Measurements from ENCODE around the gene MREG.

DNA sequence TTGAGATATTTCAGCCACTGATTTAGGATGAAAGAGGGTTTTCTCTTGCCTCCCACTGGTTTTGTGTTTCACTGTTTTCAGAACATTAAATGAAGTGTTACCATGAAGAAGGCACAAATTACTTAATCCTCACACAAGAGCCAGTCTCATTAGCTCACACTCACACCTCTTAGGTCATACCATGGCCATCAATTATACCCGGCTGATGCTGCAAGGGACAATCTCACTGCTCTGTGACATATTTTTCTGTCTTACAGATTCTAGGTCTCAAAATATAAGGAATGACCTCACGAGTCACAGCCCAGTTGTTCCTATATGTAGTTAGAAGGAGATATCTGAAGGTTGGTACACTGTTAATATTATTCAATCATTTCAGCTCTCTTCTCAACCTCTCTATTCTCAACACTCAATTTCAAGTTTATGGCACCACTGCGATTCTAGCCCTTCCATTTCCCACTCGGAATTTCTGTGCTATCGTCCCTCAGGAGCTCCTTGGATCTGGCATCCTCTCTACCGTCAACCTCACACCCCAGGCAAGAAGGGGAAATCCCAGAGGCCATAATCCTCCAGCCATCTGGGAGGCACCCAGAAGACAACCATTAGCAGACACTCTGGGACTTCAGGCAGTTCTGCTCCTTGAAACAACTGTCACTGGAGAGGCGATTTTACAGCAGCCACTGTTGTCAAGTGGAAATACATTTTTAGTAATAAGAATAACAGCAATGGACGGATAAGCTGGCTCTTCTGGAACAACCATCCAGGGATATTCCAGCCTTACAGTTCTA, 101.9 kb downstream of the MREG start:
- TF ChIP-seq POLR2A (IDR thresholded peaks at IDR 0.05) (no peak), CTCF (IDR thresholded peaks at IDR 0.05) (no peak)

Data from lower leg skin (tissue), 3 donors.